Right forelimb (tissue), 1 donor: ENCODE results near the gene MOAP1.
A peak's percentile ranks its signal among the peaks of the same experiment; 100 is the strongest.
"Not testable (repeated sequence)": the region's sequence is repeated elsewhere in the genome, so short reads cannot be mapped to it uniquely, and the experiment has no call there.

Experiments used
- DNase-seq: peaks from one replicate; pipeline ENCODE4 v3.0.0-alpha.2; 2018

Gene MOAP1, protein sequence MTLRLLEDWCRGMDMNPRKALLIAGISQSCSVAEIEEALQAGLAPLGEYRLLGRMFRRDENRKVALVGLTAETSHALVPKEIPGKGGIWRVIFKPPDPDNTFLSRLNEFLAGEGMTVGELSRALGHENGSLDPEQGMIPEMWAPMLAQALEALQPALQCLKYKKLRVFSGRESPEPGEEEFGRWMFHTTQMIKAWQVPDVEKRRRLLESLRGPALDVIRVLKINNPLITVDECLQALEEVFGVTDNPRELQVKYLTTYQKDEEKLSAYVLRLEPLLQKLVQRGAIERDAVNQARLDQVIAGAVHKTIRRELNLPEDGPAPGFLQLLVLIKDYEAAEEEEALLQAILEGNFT

DNA sequence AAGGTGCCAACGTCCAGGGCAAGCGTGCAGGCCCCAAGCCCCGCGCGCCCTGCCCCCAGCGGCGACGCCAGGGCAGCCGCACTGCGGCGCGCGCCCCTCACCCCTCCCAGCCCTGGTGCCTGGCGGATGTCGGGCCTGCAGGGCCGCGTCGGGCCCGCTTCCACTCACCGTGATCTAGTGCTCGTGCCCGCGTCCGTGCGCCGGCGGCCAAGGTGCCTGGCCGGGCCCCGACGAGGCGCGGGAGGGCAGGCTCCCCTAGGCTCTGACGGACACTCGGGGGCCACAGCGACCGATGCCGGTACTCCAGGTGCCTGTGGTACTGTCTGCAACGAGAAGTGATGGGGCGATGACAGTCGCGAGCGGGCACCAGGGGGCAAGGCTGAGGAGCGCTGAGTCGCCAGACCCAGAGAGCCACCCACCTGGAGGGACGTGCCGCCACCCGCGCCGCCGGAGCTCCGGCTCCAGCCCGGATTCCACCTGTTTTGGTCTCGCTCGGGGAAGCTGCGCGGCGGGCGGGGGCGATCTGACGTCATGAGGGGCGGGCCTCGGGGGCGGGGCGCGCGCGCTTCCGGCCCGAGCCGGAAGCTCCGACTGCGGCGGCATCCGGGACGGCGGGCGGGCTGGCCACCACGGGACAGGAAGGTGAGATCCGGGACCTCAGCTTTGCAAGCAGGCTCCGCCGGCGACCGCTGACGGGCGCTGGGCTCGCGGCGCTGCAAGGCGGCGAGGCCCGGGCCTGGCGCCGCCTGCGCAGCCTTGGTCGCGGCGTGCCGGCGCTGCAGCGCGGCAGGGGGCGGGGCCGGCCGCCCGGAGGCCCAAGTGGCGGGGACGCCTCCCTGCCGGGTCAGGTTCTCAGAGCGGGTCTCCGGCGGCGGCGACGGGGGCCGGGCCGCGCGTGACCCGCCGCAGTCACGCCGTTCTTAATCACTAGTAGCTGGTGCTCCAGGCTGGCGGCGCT lies at the start of gene MOAP1, which contains the start of gene LYSET:
Gene MOAP1, minus strand, starts transcription at position 507 of the 958 bp plus-strand sequence. CDS start 655 bp downstream, outside the sequence.
Gene LYSET, plus strand, starts transcription at position 927 of the 958 bp plus-strand sequence. CDS start 89 bp downstream, outside the sequence.
- DNase-seq: peak; percentile 93

DNA sequence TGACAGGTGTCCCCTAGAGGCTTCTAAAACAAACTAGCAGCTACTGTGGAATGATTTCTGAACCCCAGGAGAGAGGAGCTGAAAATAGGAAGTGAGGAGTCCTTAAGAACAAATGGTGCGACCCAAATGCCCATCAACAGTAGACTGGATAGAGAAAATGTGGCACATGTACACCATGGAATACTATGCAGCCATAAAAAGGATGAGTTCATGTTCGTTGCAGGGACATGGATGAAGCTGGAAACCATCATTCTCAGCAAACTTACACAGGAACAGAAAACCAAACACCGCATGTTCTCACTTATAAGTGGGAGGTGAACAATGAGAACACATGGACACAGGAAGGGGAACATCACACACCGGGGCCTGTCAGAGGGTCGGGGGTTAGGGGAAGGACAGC lies 48.4 kb upstream of the MOAP1 start:
- DNase-seq: not testable (repeated sequence)

DNA sequence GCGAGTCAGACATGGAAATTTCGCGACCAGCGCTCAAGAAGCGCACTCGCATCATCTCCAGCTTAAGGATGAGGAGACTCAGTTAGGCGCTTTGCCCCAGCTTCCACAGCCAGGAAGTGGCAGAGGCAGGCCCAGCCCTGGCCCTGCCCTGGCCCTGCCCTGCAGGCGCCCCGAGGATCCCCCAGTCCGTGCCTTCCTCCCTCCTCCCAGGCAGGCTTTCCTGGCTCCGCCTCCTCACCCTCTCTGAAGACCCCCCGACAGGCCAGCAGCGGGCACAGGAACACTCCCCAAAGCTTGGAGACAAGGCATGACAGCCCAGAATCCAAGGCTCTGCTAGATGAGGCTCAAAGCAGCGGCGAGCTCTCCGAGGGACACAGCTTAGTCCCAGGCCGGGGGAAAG lies 47.5 kb upstream of the MOAP1 start:
- DNase-seq: no peak

DNA sequence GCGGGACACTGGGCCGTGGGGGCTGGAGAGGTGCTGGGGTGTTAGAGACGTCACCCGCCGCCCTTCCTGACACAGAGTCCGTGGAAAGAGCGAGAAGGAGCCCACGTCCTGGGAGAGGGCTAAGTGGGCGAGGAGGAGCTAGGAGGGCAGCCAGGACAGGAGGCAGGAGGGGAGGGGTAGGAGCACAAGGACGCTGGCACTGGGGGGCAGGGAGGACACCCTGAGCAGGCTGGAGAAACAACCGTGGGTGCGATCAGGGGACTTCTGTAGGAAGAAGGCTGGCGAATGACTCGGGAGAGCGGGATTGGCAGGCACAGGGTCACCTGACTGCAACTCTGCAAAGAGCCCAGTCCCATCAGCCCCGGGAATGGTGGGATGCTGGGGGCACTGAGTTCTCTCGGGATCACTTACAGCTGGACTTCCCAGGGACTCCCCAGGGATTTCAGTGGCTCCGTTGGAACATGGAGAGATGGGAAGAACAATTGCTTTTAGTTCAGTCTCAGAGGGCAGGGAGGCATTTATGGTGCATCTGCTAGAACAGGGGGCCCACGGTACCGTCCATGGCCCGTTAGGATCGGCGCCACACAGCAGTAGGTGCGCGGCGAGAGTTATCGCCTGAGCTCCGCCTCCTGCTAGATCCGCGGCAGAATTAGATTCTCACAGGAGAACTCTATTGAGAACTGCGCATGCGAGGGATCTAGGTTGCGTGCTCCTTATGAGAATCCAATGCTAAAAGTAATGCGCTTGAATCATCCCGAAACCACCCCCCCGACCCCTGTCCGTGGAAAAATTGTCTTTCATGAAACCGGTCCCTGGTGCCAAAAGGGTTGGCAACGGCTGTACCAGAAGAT lies 46.7 kb upstream of the MOAP1 start:
- no peak for DNase-seq

DNA sequence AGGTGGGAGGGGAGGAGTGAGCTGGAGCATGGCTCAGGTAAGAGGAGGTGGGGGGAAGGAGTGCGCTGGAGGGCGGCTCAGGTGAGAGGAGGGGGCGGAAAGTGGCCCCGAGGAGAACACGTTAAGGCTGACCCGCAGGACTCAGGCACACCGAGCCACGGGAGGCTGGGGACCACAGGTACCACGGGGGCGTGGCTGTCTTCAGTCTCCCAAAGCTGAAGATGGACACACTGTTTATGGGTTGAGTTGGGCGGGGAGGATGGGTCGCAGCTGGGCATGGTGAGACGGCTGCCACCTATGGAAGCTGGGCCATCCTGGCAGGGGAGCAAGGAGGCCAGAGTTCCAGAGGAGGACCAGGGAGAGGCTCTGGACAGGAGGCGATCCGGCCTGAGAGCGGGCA lies 45.8 kb upstream of the MOAP1 start:
- DNase-seq: no peak

DNA sequence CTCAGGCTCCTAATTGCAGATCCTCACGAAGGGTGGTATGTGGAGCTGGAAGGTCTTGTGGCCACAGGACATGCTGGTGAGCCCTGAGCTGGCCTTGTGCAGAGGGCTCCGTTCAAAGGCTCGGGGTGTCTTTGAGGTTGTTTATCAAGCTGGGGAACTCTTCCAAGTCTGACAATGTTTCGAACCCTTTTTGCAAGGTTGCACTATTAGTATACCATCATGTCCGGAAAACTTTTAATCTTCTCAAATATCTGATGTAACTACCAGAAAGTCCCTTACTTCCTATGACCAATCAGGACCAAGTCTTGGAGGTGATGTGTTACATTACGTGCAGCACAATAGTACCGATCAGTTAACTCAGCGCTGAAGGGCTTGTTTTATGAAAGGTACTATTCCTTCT lies 43.9 kb upstream of the MOAP1 start:
- no peak for DNase-seq

DNA sequence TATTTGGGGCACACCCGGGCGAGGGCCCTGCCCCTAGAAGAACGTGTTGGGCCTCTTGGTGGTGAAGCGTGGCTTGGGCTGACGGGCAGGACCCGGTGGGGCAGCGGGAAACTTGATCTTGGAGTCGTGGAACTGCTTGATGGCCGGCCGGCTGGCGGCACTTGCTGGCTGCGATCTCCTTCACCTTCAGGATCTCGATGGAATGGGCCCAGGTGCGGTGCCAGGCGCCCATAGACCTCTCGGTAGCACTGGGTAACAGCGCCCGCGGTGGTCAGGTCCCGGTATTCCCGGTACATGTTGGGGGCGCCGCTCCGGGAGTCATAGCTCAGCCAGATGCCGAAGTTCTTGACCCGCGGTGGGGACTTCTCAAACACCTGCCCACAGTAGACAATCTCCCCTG lies 38.9 kb upstream of the MOAP1 start:
- DNase-seq: no peak

DNA sequence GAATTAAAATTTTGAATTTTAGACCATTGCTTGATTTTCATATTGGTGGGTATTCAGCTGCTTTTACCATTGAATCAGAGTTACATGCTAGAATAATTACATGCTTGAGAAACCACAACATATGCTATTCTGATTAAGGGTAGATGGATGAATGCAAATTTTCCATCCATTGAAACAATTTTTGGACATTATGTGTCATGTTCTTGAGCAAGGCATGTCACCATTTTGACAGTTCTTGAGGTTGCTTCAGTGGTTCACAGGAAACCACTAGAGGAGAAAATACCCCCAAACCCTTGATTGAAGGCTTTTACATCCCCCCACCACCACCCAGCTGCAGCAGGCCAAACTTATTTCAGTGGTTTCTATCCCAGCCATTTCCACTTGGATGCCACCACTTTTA lies 35.8 kb upstream of the MOAP1 start:
- no peak for DNase-seq

DNA sequence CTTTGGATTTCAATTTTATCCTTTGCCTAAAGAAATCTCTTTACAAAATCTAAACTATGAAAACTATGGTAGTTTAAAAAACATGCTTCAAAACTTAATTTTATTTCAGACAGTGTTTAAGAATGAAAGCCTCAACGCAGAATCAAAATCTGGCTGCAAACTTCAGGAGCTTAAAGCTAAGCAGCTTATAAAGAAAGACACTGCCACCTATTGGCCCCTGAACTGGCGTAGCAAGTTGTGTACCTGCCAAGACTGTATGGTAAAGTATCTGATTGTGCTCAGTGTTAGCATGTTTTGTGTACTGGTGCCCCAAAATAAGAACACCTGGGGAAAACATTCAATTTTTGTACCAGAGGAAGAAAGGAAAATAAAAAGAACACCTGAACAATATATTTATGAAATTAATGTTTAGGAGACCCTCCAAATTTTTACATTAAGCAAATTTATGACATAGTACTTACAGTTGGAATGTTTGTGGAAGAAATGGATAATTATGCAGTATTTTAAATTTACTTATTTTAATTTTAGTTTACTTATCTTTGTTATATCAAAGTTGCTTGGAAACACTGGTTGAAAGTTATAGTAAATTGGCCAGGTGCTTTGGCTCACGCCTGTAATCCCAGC lies 34.5 kb upstream of the MOAP1 start:
- DNase-seq: no peak

DNA sequence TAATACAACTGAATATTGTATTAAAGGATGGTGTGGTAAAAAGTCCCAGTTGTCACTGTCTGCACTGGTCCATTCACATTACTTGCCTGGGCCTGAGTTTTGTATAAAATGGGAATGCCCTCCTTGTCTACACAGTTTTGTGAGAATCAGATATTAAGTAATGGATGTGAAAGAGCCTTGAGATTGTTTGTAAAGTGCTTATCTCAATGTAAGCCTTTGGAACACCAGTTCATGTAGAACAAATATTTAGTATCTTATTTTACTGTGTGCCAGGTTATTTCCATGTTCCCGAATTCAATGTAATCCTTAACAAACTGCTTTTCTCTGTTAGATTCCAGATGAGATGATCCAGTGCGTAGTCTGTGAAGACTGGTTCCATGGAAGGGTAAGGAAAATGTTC lies 29.9 kb upstream of the MOAP1 start:
- DNase-seq: no peak

DNA sequence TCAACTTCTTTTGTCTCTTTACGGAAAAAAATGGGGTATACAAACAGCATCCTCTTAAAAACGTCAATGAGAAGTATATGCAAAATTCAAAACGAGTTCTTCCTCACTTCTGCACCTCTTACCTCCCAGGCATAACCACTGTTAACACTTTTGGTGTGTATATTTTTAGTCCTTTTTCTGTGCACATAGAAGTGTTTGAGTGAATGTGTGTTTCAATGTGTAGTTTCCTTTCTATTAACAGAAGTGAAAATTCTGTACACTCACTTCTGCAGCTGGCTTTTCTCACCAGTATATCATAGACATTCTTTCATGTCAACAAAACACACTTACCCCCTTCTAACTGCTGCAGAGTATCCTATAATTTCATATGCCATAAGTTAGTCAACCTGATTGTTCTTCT lies 27.7 kb upstream of the MOAP1 start:
- DNase-seq: no peak

DNA sequence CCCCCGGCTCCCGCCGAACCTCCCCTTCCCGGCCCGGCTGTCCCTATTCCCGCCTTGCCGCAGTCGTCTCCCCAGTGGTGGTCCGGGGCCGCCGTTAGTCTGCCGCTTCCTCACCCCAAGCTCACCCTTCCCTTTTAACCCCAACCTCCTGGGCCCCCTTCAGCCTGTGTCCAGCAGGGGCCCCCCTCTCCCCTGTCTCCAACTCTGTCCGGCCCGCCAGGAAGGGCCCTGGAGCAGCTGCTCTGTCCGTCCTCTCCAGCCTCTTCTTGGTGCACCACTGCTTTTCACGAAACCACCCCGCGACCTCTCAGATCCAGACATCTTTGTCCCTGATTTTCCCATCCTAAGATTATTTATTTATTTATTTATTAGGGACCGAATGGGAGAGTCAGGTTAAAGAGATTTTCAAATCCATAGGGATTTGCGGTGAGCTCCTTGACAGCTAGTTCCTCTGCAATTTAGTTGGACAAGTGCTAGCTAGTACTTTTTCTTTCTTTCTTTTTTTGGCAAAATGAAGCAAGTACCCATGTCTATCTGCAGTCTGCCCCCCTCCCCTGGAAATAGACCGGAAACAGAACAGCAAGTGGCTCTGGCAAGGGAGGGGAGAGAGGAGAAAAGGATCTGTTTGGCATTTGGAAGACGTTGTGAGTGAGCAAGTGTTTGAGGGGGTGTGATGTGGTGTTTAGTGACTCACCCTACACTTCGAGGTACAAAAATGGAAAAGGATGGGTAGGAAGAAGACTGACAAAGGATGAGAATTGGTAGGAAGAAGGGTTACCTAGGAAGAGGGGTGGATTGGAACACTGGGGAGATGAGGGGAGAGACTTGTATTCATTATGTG lies 23.0 kb upstream of the MOAP1 start:
- peak; percentile 81 for DNase-seq

DNA sequence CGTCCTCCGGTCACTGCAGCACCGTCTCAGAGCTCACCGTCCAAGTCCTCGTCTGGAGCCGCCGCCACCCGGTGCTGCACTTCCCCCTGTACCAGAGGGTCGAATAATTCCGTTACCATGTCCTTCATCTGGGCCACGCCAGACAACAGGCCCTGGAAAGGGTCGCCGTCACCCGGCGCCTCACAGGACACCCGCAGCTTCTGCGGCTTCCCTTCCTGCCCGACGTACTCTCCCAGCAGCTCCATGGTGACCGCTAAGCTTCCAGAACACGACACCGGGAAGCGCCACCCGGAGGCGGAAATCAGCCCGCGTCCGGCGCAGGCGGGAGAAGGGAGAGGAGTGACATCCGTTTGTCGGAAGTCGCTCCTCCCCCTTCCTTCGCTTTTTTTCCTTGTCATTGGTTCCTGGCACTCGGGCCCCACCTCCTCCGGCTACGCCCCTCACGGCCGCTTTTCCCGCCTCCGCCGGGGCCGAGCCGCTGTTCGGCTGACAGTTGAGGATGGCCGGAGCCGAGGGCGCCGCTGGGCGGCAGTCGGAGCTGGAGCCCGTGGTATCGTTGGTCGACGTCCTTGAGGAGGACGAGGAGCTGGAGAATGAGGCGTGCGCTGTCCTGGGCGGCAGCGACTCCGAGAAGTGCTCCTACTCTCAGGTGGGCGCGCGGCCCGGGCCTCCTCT lies 22.2 kb upstream of the MOAP1 start, which contains the start of the genes GON7 and UBR7:
Gene GON7, minus strand, starts transcription at position 273 of the 675 bp plus-strand sequence. Its CDS starts 28 bp downstream, at position 245.
Gene UBR7, plus strand, starts transcription at position 464 of the 675 bp plus-strand sequence. Its CDS starts 36 bp downstream, at position 500.
- DNase-seq: peak; percentile 96

DNA sequence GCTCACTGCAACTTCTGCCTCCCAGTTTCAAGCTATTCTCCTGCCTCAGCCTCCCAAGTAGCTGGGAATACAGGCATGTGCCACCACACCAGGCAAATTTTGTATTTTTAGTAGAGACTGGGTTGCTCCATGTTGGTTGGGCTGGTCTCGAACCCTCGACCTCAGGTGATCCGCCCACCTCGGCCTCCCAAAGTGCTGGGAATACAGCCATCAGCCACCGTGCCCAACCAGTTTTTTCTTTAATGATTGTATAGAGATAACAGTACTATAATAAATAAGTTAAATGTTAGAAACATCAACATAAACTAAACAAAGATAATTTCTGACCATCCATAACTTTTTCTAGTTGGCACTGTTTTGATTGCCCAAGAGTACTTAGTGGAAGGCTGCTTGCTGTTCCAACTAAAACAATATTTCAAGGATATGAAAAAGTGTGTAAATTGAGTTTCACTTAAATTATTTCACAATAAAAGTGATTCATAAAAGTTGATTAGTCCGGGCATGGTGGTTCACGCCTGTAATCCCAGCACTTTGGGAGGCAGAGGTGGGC lies 16.5 kb upstream of the MOAP1 start:
- no peak for DNase-seq

DNA sequence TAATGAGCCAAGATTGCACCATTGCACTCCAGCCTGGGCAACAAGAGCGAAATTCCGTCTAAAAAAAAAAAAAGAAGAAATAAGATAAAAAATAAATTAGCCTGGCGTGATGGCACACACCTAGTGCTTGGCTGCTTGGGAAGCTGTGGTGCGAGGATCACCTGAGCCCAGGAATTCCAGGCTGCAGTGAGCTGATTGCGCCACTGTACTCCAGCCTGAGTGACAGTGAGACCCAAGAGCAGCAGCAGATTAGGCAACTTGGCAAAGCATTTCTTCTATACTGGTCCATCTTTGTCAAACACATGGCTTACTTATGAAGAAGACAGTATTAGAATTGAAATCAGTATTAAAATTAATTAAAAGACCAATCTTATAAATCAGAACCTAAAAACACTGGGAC lies 15.9 kb upstream of the MOAP1 start:
- no peak for DNase-seq

DNA sequence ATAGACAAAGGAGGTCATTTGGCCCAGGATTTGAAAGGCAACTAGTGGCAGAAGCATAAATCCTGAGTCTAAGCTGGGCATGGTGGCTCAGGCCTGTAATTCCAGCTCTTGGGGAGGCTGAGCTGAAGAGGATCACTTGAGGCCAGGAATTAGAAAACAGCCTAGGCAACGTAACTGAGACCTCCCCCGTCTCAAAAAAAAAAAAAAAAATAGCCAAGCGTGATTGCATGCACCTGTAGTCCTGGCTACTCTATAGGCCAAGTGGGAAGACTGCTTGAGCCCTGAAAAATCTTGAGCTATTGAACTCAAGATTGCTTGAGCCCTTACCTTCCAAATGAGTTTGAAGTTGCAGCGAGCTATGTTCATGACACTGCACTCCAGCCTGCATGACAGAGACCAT lies 14.3 kb upstream of the MOAP1 start:
- DNase-seq: no peak

DNA sequence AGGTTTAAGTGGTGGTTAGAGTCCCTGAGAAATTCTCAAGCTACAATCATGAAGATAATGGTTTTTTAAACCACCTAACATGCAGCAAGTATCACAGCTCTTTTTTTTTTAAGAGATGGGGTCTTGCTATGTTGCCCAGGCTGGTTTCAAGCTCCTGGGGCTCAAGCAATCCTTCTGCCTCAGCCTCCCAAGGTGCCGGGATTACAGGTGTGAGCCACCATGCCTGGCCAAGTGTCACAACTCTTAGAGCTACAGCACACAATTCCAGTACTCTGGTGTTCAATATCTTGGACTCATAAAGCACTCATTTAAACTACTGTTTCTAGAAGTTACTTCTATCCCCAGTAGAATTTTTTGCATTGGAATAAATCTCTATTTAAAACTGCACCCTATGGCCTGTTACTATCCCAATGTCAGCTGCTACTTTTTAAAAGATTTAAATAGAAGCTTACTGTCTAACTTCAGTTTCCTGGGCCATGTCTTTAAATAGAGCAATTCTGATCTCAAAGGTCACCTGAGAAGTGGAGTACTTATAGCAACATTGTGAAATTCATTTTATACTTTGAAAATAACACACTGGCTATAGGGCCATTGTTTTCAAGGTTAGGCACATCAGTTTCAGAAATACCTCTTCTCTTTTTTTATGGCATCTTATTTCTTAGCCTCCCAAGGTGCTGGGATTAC lies 10.8 kb upstream of the MOAP1 start:
- no peak for DNase-seq

DNA sequence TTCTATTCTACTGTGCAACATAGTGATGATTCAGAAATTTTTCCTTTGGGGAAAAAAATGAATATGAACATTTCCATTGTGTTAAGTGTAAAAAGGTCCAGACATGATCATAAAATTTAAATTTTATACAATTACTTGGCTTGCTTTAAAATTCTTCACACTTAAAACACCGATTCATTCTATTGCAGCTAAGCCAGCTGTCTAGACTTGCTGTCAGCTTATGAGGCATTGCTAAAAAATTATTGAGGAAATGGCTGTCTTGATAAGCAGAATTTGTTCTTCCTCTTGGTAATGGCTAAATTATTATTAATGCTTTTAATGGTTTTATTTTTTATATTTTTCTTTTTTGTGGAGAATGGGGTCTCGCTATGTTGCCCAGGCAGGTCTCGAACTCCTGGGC lies 2.3 kb upstream of the MOAP1 start:
- DNase-seq: no peak

DNA sequence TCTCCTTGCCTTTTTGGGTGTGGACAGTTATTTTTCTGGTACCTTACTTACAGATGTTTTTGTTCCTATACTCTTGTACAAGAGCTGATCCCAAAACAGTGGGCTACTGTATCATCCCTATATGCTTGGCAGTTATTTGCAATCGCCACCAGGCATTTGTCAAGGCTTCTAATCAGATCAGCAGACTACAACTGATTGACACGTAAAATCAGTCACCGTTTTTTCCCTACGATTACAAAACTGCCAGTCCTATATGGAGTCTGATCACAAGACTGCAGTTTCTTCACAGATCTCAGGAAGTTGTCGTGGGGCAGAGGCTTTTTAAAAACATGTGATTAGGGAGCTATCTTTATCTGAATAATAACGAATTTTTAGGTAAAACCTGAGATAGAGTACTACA lies 1.8 kb upstream of the MOAP1 start:
- no peak for DNase-seq

DNA sequence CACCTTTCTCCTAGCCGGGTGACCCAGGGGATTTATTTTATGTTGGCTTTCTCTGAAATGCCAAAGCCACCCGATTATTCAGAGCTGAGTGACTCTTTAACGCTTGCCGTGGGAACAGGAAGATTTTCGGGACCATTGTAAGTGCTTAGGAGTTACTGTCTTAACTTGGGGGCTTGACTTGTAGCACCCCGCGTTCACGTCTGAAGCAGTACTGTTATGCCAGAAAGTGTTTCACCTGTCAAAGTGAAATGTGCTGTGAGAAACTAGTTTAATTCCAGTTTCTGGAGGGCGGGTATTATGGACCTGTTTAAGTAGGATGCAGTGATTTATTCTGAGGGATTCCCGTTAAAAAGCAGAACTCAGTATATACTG lies 638 bp upstream of the MOAP1 start:
- no peak for DNase-seq
